8988T (cell line): ENCODE data around the gene DCAF10.
"Not testable (repeated sequence)": the region's sequence is repeated elsewhere in the genome, so short reads cannot be mapped to it uniquely, and the experiment has no call there.

Source experiments
- DNase-seq: peaks from one replicate; pipeline ENCODE4 v3.0.0; 2011

DCAF10 gene

GRCh38 chr9:37792122-37792521, 8.5 kb upstream of the DCAF10 start:
- DNase-seq: no peak

DNA sequence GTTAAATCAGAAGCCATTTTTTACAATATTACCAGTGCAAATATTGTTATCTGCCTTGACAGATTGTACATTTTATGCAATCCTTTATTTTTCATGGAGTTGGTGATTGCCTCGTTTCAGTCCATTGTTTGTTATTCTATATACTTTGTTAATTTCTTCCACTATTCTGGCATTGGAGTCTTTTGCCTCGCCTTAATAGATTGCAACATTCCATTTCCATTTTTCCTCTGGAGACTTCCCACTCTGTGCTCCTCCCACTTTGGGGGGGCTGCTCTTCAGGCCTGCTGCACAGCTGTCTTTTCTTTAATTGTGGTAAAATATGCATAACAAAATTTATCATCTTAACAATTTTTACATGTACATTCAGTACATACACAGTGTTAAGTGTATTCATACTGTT, 4.4 kb upstream of the DCAF10 start:
- DNase-seq: no peak

GRCh38 chr9:37798677-37799076, 1.9 kb upstream of the DCAF10 start:
- no peak for DNase-seq

GRCh38 chr9:37801287-37801850, 772 bp downstream of the DCAF10 start:
- no peak for DNase-seq

DNA sequence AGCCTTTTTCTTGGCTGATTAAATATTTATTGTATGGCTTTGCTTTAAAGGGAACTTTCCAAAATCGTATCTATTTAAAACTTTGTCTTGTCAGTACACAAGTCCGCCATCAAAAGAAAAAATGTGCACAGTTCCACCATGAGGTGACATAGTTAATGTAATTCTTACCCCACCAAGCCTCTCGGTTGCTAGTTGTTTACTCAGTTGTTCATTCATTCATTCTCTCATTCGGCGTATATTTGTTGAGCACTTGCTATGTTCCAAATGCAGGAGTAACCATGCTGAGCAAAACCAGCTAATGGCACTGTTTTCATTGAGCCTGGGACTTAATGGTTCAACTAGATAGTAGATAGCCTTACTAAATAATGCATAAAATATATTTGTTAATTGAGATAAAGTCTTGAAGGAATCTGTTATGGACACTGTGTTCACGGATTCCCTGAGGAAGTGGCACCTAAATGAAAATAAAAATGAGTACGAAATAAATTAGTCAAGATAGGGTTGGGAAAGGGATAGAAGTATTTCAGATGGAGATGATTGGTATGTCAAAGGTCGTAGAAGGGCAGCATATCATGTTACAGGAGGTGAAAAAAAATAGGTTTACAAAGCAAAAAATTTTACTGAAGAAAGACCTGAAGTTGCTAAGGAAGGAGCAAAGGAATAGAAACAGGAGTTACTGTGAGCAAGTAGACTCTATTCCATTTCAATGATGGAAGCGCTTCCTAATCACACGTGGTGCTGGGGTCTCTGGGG, 1.5 kb downstream of the DCAF10 start:
- no peak for DNase-seq

GRCh38 chr9:37806271-37806670, 5.7 kb downstream of the DCAF10 start:
- DNase-seq: no peak

DNA sequence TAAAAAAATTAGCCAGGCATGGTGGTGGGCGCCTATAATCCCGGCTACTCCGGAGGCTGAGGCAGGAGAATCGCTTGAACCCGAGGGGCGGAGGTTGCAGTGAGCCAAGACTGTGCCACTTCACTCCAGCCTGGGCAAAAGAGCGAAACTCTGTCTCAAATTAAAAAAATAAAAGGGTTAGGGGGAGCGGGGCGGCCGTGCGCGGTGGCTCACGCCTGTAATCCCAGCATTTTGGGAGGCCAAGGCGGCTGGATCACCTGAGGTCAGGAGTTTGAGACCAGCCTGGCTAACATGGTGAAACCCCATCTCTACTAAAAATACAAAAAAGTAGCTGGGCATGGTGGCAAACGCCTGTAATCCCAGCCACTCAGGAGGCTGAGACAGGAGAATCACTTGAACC, 9.1 kb downstream of the DCAF10 start:
- not testable (repeated sequence) for DNase-seq

GRCh38 chr9:37811906-37812476, 11.4 kb downstream of the DCAF10 start:
- no peak for DNase-seq

GRCh38 chr9:37812773-37813379, 12.3 kb downstream of the DCAF10 start:
- DNase-seq: no peak

DNA sequence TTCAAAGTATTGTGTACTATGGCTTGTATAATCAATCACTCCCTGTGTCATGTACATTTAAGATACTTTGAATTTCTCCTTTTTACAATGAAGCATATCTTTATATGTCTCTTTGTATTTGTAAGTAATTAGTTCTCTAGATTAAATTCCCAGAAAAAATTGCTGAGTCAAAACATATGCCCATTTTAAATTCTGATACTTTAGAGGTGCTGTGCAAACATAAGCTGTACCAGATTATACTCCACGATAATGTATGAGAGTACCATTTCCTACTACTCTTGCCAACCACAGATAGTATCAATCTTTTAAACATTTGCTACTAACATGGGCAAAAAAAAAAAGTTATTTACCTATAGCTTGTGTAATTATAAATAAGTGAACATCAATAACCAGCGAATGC, 18.3 kb downstream of the DCAF10 start:
- no peak for DNase-seq

- DNase-seq: no peak
Measured at GRCh38 chr9:37820142-37820541, 19.5 kb downstream of the DCAF10 start.

DNA sequence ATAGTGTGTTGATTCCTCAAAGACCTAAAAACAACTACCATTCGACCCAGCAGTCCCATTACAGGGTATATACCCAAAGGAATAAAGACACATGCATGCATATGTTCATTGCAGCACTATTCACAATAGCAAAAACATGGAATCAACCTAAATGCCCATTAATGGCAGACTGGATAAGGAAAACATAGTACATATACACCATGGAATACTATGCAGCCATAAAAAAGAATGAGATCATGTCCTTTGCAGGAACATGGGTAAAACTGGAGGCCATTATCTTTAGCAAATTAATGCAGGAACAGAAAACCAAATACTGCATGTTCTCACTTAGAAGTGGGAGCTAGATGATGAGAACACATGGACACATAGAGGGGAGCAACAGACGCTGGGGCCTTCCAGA, 24.6 kb downstream of the DCAF10 start:
- DNase-seq: not testable (repeated sequence)

DNA sequence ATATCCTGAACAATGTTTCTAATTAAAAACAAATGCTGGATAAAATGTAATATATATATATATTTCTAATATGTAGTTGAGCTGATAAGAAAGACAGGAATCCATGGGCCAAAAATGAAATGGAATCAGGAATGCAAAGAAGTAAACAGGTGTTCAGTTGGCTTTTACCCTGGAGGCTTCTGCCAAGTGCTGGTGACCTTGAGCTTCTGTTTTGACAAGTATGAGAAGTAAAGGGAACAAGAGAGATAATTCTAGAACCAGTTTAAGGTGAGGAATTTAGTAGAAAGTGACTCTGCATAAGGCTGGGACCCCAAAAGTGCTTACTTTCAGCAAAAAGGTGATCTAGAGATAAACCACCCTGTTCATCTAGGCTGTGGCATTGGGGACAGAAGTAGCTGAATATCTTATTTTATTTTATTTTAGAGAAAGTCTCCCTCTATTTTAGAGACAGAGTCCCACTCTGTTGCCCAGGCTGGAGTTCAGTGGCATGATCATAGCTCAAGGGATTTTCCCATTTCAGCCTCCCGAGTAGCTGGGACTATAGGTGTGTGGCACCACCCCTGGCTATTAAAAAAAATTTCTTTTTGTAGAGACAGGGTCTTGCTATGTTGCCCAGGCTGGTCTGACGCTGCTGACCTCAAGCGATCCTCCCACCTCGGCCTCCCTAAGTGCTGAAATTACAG, 27.0 kb downstream of the DCAF10 start:
- no peak for DNase-seq

- DNase-seq: no peak
Measured at GRCh38 chr9:37835821-37836220, 35.2 kb downstream of the DCAF10 start.

GRCh38 chr9:37836386-37836785, 35.8 kb downstream of the DCAF10 start:
- no peak for DNase-seq

GRCh38 chr9:37839496-37840461, 39.2 kb downstream of the DCAF10 start:
- no peak for DNase-seq

GRCh38 chr9:37840560-37841194, 40.1 kb downstream of the DCAF10 start:
- no peak for DNase-seq

GRCh38 chr9:37852222-37852621, 51.6 kb downstream of the DCAF10 start:
- no peak for DNase-seq

GRCh38 chr9:37856551-37856950, 56.0 kb downstream of the DCAF10 start:
- DNase-seq: no peak

DNA sequence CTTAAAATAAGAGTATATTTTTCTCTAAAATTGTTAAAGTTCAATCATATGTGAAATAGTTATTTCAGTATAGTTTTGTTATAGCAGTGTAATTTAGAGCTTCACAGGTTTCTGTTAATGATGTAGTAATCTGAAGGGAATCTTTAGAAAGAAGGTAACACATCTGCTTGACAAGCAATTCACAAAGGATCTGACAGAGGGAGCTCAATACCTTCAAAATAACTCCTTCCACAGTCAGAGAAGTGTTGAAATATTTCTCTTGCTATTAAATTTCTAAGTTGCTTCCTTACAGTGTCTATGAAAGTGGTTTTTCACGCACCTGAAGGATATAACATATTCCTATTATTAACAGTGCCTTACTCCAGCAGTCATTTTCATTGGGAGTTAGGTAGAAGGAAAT, 58.4 kb downstream of the DCAF10 start:
- DNase-seq: no peak

GRCh38 chr9:37862530-37862929, 61.9 kb downstream of the DCAF10 start:
- no peak for DNase-seq
